ENCODE results near the gene ISG15. TPM values are rescaled to one million over a fixed set of nuclear protein-coding genes. Genes with fewer than 3 reads are reported as not detected.

ISG15 gene
- total and polyA plus RNA-seq, 9 of the 15 experiments (the other 6 are each of a cell fraction or from before 2014, with no cell fraction given) = 0.40 to 58.3 (median 12.2) TPM

DNA sequence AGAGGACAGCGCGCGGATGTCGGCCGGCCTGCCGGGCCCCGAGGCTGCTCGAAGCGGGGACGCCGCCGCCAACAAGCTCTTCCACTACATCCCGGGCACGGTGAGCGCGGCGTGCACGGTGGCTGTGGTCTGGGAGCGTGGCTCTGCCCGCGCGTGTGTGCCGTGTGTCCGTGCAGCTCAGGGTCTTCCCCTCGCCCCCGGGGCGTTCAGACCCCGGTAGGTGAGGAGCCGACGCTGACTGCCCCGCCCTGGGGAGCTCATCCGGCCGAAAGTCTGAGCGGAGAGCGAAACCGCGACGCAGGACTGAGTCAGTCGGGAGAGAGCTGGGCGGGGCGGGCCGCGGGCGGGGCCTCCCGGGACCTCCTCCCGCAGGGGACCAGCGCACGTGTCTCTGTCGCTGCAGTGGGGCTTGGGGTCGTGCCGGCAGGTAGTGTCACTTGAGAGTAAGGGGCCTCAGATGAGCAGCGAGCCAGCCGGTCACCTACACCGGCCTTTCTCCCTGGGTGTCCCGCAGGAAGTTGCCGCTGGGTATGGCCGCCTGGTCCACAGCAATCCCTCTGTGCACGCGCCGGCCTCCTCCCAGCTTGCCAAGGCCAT lies 46.5 kb upstream of the ISG15 start (continued):
- TF ChIP-seq, protein P1, sequence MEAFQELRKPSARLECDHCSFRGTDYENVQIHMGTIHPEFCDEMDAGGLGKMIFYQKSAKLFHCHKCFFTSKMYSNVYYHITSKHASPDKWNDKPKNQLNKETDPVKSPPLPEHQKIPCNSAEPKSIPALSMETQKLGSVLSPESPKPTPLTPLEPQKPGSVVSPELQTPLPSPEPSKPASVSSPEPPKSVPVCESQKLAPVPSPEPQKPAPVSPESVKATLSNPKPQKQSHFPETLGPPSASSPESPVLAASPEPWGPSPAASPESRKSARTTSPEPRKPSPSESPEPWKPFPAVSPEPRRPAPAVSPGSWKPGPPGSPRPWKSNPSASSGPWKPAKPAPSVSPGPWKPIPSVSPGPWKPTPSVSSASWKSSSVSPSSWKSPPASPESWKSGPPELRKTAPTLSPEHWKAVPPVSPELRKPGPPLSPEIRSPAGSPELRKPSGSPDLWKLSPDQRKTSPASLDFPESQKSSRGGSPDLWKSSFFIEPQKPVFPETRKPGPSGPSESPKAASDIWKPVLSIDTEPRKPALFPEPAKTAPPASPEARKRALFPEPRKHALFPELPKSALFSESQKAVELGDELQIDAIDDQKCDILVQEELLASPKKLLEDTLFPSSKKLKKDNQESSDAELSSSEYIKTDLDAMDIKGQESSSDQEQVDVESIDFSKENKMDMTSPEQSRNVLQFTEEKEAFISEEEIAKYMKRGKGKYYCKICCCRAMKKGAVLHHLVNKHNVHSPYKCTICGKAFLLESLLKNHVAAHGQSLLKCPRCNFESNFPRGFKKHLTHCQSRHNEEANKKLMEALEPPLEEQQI (IDR thresholded peaks at IDR 0.05) = no peak
- TF ChIP-seq CBFB (CRISPR knock-in tag; IDR thresholded peaks at IDR 0.05) = peak; percentile 64; the same call in 1 of the 2 replicates
- TF ChIP-seq, protein P2, sequence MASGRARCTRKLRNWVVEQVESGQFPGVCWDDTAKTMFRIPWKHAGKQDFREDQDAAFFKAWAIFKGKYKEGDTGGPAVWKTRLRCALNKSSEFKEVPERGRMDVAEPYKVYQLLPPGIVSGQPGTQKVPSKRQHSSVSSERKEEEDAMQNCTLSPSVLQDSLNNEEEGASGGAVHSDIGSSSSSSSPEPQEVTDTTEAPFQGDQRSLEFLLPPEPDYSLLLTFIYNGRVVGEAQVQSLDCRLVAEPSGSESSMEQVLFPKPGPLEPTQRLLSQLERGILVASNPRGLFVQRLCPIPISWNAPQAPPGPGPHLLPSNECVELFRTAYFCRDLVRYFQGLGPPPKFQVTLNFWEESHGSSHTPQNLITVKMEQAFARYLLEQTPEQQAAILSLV (tag; IDR thresholded peaks at IDR 0.05) = no peak
- TF ChIP-seq ZNF408 (CRISPR knock-in tag; IDR thresholded peaks at IDR 0.05; ENCODE audit: low read depth) = no peak
- peak; percentile 73 for TF ChIP-seq POLR2A (conservative IDR thresholded peaks at IDR 0.05)
- TF ChIP-seq POLR2B (IDR thresholded peaks at IDR 0.05; ENCODE audit: low read depth, partially characterized antibody) = peak; percentile 43
- TF ChIP-seq SP1 (CRISPR knock-in tag; IDR thresholded peaks at IDR 0.05) = peak; percentile 73; the same call in 1 of the 2 replicates
- no peak for TF ChIP-seq ZNF134 (CRISPR knock-in tag; conservative IDR thresholded peaks at IDR 0.05)
- no peak for TF ChIP-seq TBL1XR1 (IDR thresholded peaks at IDR 0.05; ENCODE audit: low read length in 2 of 2)
- TF ChIP-seq NCOA1 (IDR thresholded peaks at IDR 0.05; ENCODE audit: low read depth) = no peak
- TF ChIP-seq, protein P3, sequence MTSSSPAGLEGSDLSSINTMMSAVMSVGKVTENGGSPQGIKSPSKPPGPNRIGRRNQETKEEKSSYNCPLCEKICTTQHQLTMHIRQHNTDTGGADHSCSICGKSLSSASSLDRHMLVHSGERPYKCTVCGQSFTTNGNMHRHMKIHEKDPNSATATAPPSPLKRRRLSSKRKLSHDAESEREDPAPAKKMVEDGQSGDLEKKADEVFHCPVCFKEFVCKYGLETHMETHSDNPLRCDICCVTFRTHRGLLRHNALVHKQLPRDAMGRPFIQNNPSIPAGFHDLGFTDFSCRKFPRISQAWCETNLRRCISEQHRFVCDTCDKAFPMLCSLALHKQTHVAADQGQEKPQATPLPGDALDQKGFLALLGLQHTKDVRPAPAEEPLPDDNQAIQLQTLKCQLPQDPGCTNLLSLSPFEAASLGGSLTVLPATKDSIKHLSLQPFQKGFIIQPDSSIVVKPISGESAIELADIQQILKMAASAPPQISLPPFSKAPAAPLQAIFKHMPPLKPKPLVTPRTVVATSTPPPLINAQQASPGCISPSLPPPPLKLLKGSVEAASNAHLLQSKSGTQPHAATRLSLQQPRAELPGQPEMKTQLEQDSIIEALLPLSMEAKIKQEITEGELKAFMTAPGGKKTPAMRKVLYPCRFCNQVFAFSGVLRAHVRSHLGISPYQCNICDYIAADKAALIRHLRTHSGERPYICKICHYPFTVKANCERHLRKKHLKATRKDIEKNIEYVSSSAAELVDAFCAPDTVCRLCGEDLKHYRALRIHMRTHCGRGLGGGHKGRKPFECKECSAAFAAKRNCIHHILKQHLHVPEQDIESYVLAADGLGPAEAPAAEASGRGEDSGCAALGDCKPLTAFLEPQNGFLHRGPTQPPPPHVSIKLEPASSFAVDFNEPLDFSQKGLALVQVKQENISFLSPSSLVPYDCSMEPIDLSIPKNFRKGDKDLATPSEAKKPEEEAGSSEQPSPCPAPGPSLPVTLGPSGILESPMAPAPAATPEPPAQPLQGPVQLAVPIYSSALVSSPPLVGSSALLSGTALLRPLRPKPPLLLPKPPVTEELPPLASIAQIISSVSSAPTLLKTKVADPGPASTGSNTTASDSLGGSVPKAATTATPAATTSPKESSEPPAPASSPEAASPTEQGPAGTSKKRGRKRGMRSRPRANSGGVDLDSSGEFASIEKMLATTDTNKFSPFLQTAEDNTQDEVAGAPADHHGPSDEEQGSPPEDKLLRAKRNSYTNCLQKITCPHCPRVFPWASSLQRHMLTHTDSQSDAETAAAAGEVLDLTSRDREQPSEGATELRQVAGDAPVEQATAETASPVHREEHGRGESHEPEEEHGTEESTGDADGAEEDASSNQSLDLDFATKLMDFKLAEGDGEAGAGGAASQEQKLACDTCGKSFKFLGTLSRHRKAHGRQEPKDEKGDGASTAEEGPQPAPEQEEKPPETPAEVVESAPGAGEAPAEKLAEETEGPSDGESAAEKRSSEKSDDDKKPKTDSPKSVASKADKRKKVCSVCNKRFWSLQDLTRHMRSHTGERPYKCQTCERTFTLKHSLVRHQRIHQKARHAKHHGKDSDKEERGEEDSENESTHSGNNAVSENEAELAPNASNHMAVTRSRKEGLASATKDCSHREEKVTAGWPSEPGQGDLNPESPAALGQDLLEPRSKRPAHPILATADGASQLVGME (CRISPR knock-in tag; IDR thresholded peaks at IDR 0.05) = no peak
- no peak for TF ChIP-seq MYBL2 (IDR thresholded peaks at IDR 0.05; ENCODE audit: low read depth)
- no peak for TF ChIP-seq MYBL2 (CRISPR knock-in tag; IDR thresholded peaks at IDR 0.05; ENCODE audit: borderline replicate concordance)
- TF ChIP-seq, protein P4, sequence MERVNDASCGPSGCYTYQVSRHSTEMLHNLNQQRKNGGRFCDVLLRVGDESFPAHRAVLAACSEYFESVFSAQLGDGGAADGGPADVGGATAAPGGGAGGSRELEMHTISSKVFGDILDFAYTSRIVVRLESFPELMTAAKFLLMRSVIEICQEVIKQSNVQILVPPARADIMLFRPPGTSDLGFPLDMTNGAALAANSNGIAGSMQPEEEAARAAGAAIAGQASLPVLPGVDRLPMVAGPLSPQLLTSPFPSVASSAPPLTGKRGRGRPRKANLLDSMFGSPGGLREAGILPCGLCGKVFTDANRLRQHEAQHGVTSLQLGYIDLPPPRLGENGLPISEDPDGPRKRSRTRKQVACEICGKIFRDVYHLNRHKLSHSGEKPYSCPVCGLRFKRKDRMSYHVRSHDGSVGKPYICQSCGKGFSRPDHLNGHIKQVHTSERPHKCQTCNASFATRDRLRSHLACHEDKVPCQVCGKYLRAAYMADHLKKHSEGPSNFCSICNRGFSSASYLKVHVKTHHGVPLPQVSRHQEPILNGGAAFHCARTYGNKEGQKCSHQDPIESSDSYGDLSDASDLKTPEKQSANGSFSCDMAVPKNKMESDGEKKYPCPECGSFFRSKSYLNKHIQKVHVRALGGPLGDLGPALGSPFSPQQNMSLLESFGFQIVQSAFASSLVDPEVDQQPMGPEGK (CRISPR knock-in tag; IDR thresholded peaks at IDR 0.05; ENCODE audit: borderline replicate concordance) = no peak
- TF ChIP-seq, protein P5, sequence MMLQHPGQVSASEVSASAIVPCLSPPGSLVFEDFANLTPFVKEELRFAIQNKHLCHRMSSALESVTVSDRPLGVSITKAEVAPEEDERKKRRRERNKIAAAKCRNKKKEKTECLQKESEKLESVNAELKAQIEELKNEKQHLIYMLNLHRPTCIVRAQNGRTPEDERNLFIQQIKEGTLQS (IDR thresholded peaks at IDR 0.05) = peak; percentile 30; the same call in 1 of the 2 replicates
- TF ChIP-seq, protein P5 (CRISPR knock-in tag; conservative IDR thresholded peaks at IDR 0.05) = no peak
- no peak for TF ChIP-seq SMAD2 (IDR thresholded peaks at IDR 0.05; ENCODE audit: low read depth, low read length)
